T47D (cell line): Measurements from ENCODE around the gene LACRT.

ENCODE experiments used
- DNase-seq, 2 experiments: peaks; one replicate each; pipeline versions ENCODE4 v3.0.0 to v3.0.0-alpha.2; 2011 to 2012; ENCODE audit warnings: low read depth in 1 of 2, low spot score in 1 of 2
- JUND ChIP-seq: IDR thresholded peaks from 2 replicates; pipeline ENCODE4 v1.6.1; 2012; ENCODE audit warnings: low read depth
- in situ Hi-C: cut with HindIII; loops from 2 replicates; pipeline ENCODE4 v1.10.0; 2016; ENCODE audit warnings: low sequenced_read_pairs, low pct_unique_long_range_greater_than_20kb

The LACRT gene

DNA sequence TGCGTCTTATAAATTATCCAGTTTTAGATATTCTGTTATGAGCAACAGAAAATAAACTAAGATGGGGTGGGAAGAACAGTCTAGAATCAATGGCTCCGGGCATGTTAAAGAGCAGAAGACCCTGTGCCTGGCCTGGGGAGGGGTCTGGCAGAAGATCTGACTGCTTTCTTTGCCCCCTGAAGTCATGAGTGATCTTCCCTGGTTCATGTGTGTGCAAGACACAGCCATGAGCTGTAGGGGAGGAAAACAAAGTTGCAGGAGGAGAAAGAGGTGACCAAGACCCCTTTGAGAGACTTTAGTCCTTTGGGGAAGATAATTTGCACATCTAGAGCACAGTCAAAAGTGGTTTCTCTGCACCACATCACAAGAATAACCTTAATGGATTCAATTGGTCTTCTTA is 4.8 kb downstream of the LACRT start:
- DNase-seq, result no peak
- no peak for TF ChIP-seq JUND
- in situ Hi-C loops, result no loop called here

GRCh38 chr12:54628186-54628846 is 6.4 kb downstream of the LACRT start:
- no peak for TF ChIP-seq JUND

DNA sequence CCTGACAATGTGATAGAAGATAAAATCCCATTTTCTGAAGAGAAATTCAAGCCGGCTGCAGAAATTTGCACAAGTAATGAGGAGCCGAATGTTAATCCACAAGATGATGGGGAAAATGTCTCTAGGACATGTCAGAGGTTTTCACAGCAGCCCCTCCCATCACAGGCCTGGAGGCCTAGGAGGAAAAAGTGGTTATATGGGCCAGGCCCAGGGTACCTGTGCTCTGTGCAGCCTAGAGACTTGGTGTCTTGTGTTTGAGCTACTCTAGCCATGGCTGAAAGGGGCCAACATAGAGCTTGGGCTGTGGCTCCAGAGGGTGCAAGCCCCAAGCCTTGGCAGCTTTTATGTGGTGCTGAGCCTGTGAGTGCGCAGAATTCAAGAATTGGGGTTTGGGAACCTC is 7.4 kb downstream of the LACRT start:
- no peak for TF ChIP-seq JUND
- DNase-seq, result no peak
- in situ Hi-C loops, result no loop called here

More at GRCh38 chr12:54628186-54628846, 6.4 kb downstream of the LACRT start:
- in situ Hi-C loops, result no loop called here
- DNase-seq, result no peak

DNA sequence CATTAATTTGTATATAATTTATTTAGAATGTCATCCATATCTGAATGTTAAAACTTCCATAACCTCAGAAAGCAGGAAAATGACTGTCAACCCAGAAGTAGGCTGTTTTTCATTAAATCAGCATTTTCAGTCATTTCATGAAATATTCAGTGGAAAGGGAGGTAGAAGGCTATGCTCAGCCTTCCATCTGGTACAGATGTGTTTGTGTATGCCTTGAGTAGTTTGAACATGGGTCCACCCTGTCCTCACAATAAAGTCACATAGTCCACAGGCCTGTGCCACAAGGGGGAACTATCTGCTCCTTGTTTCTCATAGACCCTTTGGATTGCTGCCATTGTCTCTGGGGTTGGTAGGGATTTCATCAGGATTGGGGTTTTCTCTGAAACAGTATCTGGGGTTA is 9.1 kb downstream of the LACRT start:
- in situ Hi-C loops, result no loop called here
- TF ChIP-seq JUND, result no peak
- DNase-seq, result no peak

DNA sequence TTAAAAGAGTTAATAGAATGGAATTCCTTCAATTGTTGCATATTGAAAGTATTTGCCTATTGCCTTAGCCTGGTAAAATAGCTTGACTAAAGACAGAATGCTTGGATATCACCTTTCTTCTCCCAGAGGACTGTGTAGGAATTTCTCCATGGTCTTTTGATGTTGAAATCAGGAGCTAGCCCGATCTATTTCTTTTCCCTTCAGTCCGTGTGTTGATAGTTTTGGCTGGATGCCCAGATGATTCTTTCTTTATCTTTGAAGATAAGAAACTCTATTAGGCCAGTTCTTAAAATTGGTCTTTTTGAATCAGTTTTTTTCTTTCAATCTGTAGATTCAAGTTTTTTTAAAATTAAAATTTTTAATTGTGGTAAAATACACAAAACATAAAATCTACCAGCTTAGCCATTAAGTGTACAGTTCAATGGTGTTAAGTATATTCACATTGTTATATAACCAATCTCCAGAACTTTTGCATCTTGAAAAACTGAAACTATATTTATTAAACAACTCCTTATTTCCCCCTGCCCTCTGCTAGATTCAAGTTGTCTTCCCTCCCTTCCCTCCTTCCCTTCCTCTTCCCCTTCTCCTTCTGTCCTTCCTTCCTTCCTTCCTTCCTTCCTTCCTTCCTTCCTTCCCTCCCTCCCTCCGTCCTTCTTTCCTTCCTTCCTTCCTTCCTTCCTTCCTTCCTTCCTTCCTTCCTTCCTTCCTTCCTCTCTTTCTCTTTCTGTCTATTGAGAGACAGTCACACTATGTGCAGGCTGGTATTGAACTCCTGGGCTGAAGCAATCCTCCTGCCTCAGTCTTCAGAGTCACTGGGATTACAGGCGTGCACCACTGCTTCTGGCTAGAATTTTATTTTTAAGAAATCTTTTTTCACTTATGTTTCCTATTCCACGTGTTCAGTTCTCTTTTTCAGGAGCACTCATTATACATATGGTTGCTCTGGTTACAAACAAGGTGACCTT is 10.1 kb downstream of the LACRT start:
- in situ Hi-C loops, result no loop called here
- TF ChIP-seq JUND, result no peak
- DNase-seq, result no peak

DNA sequence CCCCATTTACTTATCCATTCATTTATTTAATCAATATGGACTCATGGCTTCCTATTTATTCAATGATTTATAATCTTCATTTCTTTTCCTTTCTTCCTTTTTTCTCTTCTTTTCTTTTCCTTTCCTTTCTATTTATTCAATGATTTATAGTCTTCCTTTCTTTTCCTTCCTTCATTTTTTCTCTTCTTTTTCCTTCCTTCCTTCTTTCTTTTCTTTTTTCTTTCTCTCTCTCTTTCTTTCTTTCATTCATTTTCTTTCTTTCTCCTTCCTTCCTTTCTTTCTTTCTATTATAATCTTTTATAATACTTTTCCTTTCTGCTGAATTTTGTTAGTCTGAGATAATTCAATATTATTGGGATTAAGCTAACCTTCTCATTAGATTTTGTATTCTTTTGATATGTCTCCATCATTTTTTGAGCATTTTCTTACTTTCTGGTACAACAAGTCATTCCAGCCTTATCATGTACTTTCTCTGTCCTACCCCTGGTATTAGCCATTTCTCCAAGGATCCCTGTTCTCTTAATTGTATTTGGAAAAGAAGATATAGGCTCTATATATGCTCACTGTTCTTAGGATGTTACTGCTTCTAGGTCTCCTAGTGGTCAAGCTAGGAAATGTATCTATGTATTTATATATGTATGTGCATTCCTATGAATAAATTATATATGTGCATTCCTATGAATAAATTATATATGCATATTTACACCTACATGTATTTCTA is 12.1 kb downstream of the LACRT start:
- no peak for TF ChIP-seq JUND
- DNase-seq, result peak; percentile 26 to 46

DNA sequence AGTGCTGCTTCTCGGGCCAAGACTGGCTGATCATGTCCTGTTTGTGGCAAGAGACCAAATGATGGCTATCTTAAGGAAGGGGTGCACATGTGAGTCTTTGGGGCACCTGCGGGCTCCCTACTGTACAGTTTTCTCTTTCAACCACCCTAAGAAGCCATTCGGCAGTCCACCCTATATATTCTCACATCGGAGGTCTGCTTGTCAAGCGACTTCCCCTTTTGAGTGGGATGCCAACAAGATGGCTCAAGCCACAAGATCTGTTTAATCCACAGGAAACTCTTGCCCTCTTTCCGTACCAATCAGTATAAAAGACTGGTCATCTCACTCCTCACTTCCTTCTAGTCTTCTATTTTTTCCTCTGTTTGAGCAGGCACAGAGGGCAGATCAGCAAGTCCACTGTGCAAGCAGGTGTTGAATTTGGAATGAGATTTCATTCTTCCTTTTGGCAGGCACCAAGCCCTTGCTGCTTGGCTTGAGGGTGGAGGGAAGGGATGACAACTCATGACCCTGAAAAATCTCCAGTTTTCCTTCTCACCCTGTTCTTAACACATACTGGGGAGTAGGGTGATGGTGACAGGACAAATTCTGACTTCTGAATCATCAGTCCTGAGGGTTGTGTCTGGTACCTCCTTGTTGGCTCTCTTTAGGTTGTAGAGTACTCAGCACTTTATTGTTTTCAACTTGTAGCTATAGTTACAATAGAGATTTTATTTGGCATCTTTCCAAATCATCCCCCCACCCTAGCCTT is 17.6 kb downstream of the LACRT start:
- no peak for TF ChIP-seq JUND
- in situ Hi-C loops, result no loop called here
- peak in 1 of 2 experiments; percentile 31 for DNase-seq

More for the DNA sequence above, 12.1 kb downstream of the LACRT start:
- in situ Hi-C loops, result no loop called here

DNA sequence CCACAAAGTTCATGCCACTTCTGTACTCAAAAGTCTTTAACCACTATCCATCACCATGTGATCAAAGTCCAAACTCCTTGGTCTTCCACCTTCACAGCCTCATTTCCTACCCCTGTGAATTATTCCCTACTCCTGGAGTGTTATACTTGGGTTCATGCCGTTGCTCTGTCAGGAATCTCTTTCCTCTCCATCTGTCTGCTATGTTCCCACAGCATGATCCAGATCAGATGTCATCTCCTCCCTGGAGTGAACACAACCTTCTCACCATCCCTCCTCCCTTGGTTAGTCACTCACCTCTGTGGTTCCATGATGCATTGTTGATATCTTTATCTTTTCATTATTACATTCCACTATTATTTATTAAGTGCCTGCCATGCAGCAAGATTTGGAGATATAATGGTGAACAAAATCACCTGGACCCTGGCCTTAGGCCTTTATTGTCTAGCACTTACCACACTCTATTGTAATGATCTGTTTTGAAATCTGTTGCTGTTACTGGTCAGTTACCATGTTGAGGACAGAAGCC is 22.4 kb downstream of the LACRT start:
- no peak for DNase-seq
- no peak for TF ChIP-seq JUND
- in situ Hi-C loops, result no loop called here

DNA sequence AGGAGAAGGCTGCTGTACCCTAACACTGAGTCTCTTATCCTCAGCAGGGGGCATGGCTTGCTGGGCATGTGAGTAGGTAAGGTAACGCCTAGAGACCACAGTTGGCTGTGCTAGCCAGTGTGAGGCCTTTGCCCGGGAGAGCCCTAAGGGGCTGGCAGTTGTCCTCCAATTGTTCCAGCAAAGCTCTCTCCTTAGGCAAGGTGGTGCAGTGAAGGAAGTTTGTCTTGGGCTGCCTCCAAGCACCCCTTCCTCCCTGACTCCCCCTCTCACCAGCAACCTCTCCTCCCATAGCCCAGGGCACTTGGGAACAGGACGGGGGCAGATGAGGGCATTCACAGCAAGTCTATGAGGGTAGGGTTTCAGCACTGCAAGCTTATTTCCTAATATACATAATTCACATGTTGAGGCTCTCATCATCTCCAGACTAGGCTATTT is 23.0 kb downstream of the LACRT start:
- TF ChIP-seq JUND, result no peak
- in situ Hi-C loops, result no loop called here
- DNase-seq, result peak in 1 of 2 experiments; percentile 35

GRCh38 chr12:54608769-54609168 is 25.9 kb downstream of the LACRT start:
- no peak for TF ChIP-seq JUND
- no peak for DNase-seq
- in situ Hi-C loops, result no loop called here

DNA sequence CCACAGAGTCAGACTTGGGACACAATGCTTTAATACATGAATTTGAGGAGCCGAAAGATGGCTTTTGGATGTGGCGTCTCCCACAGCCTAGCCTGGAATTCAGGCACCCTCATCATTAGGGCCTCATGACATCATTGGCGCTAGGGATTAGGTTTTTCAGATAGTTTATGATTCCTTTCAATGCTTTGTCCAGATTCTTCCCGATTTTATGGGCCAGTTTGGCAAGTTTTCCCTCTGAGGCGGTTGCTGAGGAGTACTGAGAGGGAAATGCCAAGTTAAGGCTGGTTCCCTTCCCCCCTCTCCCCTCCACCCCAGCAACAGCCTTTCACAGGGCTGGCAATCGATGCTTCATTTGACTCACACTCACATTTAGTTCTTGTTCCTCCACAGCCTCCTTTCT is 26.5 kb downstream of the LACRT start:
- in situ Hi-C loops, result no loop called here
- TF ChIP-seq JUND, result no peak
- DNase-seq, result no peak

GRCh38 chr12:54606556-54606955 is 28.1 kb downstream of the LACRT start:
- DNase-seq, result no peak
- no peak for TF ChIP-seq JUND
- in situ Hi-C loops, result no loop called here
